HG03575 (cell line): ENCODE results near the gene MRRF.

Source experiments
- ATAC-seq: cut with Tn5 transposase; IDR thresholded peaks from one replicate; pipeline ENCODE4 v1.9.1; 2021; ENCODE audit not compliant: unreplicated experiment, insufficient number of reproducible peaks, low FRiP score; ENCODE audit errors: extremely low read depth

Gene MRRF

GRCh38 chr9:122263699-122264349, 858 bp upstream of the MRRF start:
- no peak for ATAC-seq

DNA sequence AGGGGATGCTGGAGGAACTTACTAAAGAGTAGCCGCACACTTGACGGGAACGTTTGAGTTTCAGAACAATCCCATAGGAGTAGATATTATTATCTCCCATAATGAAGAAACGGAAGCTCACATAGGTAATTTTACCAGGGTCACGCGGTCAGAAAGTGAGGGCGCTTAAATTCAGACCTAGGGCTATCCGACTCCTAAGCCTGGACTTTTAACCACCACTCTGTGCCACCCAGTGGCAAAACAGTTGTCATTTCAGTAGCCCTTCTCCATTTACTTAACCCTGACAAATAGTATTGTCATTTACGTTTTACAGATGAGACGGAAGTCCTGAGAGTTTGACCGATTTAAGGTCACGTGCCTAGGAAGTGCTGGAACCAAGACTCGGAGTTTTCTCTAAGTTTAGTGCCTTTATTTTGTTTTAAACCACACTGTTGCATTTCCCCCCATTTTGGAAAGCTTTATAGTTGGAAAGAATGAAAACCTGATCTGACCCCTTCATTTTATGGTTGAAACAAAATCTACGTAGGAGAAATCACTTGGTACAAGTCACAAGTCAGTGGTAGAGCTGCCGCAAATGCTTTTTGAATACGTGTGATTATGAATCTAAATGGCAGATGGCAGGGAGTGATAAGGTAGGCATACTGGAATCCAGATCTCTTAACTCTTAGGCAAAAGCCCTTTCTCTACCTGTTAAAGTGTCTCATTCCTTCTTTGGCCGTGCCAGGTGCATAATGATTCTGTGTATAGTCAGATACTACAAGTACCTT, 650 bp downstream of the MRRF start:
- no peak for ATAC-seq

DNA sequence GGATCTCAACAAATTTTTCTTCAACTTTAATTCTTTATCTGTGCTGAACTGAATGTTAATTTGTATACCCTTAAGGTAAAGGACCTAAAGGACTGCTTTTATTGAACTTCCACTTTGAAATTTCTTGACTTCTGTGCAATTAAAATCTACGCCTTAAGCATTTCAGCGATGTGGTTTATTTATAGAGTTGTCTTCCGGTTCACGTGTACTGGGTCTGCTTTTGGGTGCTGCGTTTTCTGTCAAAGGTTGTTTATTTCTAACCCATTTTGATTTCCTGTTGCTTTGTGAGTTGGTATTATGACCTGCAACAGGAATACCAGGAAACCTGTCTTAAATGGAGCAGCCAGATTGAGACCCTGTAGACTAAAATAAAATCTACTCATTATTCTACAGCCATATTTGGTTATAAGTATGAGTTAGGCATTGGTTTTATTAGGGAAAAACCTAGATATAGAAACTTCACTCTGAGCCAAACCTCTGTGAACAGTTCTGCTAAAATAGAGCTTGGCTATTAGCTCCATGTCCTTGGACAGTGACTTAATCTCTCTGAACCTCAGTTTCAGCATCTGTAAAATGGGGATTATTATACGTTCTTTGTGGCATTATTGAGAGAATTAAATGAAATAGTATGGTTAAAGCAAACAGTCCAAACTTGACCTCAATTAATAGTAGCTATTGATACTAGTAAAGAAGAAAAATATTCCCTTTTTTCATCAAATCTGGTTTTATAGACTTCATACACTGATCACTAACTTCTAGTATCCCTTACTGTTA, 3.5 kb downstream of the MRRF start:
- ATAC-seq, result no peak

GRCh38 chr9:122274055-122274454, 9.4 kb downstream of the MRRF start:
- no peak for ATAC-seq

GRCh38 chr9:122276096-122276495, 11.4 kb downstream of the MRRF start:
- no peak for ATAC-seq

GRCh38 chr9:122277285-122277897, 12.7 kb downstream of the MRRF start:
- no peak for ATAC-seq

GRCh38 chr9:122281368-122281767, 16.7 kb downstream of the MRRF start:
- no peak for ATAC-seq

DNA sequence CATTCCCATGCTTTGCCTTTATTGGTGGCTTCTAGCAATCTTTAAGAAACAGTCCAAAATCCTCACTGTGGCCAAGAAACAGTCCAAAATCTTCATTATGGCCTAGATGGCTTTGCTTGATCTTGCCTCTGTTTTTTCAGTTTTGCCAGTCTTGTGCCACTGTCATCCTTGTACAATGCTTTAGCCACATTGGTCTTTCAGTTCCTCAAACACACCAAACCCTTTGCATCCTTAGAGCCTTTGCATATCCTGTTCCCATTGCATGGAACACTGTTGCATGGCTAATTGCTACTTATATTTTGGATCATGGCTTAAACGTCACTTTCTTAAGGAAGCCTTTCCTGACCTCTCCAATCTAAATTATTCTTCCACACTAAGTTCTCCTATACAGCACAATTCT, 22.1 kb downstream of the MRRF start:
- no peak for ATAC-seq

- ATAC-seq, result no peak
These were observed 22.6 kb downstream of the MRRF start for GRCh38 chr9:122287214-122287720.

DNA sequence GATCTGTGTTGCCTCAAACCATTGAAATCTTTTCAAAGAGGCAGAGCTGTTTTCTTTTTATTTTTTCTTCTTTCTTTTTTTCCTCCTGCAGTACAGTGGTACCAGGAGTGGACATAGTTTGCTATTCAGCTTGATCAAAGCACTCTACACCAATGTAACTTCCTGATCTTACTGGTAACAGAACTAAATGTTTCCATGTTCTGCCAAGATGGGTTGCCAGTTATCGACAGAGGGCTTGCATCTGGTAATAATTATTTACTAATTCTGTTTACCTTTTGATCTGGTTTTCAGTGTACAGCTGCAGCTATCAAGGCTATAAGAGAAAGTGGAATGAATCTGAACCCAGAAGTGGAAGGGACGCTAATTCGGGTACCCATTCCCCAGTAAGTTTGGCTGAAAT, 26.8 kb downstream of the MRRF start:
- ATAC-seq, result no peak

DNA sequence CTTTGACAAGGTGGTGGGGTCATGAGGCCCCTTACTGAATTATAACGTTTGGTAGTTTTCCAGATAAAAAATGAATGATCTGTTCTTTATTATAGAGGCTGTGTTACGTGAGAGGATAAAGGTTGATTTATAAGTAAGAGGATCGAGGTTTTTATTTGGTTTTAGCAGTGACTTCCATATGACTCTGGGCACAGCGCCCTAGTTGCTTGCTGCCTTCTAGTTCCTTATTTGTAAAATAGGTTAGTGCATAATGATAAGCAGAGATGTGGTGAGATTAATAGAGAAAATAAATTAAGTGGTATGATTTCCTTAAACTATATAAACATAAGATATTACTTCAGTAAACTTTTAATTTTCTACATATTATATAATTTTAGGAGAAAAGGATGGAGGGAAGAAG, 29.8 kb downstream of the MRRF start:
- no peak for ATAC-seq

GRCh38 chr9:122297512-122297911, 32.8 kb downstream of the MRRF start:
- ATAC-seq, result no peak

- ATAC-seq, result no peak
These were observed 37.8 kb downstream of the MRRF start for GRCh38 chr9:122302237-122303093.

GRCh38 chr9:122307061-122307460, 42.4 kb downstream of the MRRF start:
- ATAC-seq, result no peak

DNA sequence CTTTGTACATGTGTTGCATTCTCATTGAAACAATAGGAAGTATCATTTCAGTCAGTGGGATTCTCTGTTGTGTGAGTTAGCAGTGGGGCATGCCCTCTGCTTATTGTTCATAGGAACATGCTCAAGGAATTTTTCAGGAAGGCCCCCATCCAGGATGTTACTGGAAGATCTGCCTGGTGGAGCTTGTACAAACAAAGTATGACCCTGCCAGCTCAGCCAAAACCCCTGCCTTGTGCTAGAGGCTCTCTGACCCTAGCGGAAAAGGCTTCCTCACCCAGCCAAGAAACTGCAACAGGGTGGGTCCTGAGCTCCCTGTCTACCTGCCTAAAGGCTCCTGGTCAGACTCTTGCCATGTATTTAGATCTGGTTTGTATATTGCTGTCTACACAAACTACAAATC, 43.2 kb downstream of the MRRF start:
- no peak for ATAC-seq

DNA sequence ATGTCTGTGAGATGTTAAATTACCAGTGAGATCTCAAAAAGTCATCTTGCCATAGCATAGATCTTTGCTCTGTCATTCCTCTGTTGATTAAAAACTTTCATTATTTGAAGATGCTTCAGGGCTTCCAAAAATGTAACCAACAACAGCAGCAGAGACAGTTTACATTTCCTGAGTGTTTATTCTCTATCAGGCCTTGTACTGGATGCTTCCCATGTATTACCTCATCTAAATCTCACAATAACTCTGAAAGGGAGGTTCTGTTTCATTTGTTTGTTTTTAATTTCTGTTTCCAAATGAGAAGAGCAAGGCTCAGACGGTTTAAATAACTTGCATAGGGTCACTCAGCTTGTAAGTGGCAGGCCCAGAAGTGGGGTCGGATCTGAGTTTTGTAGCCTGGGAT, 45.2 kb downstream of the MRRF start:
- no peak for ATAC-seq

GRCh38 chr9:122314165-122314564, 49.5 kb downstream of the MRRF start:
- no peak for ATAC-seq

GRCh38 chr9:122315534-122315933, 50.9 kb downstream of the MRRF start:
- ATAC-seq, result no peak

GRCh38 chr9:122318284-122318683, 53.6 kb downstream of the MRRF start:
- no peak for ATAC-seq
